ENCODE data around the gene EEFSEC. TPM values are rescaled to one million over a fixed set of nuclear protein-coding genes. Genes with fewer than 3 reads are reported as not detected.

EEFSEC gene
- total RNA-seq, 1 experiment from 2014 or later: 9.5 TPM

- Histone ChIP-seq H3K4me2 (ENCODE audit: insufficient read depth, insufficient read length, low read length) (no peak overlapping the region), H3K9me3 (ENCODE audit: control insufficient read depth, low read depth, low read length) (no peaks in the 10 kb centered on the region), H4K20me1 (ENCODE audit: control insufficient read depth, insufficient read depth, insufficient read length) (peaks cover 2% of the 10 kb centered on the region), H4K5ac (ENCODE audit: insufficient read length, low read depth, low read length) (no peak overlapping the region), H3K56ac (ENCODE audit: insufficient read length, low read depth, low read length) (no peak overlapping the region), H4K91ac (ENCODE audit: insufficient read length, low read depth, low read length) (no peak overlapping the region), H3K79me2 (ENCODE audit: insufficient read depth, low read length) (no peaks in the 10 kb centered on the region), H3K18ac (ENCODE audit: insufficient read length, low read depth, low read length) (no peak overlapping the region), H3K79me1 (ENCODE audit: insufficient read depth, low read depth, low read length, poor library complexity, severe bottlenecking) (no peaks in the 10 kb centered on the region), H2BK20ac (ENCODE audit: low read depth, low read length, poor library complexity, severe bottlenecking) (no peak overlapping the region), H3K4ac (ENCODE audit: low read depth, low read length) (no peak overlapping the region), H2BK120ac (ENCODE audit: low read depth, low read length, poor library complexity, severe bottlenecking) (no peak overlapping the region), H3K23me2 (ENCODE audit: insufficient read length, low read depth, low read length, poor library complexity, severe bottlenecking) (no peaks in the 10 kb centered on the region), H2BK5ac (ENCODE audit: insufficient read length, low read length) (no peak overlapping the region), H3K14ac (ENCODE audit: insufficient read depth, low read length) (no peak overlapping the region), H2BK15ac (ENCODE audit: low read depth, low read length) (no peak overlapping the region), H3K9ac (ENCODE audit: extremely low read depth, insufficient read length, low read length) (no peak overlapping the region), H3K23ac (ENCODE audit: insufficient read length, low read depth, low read length) (no peak overlapping the region), H2AFZ (ENCODE audit: low read length) (no peak overlapping the region), H3T11ph (ENCODE audit: low read length) (no peak overlapping the region), H2BK12ac (ENCODE audit: insufficient read length, low read depth, low read length) (no peak overlapping the region), H4K8ac (replicated peaks; ENCODE audit: insufficient read length, low read depth, low read length) (no peak overlapping the region), H3K27ac (ENCODE audit: insufficient read length, low read depth, low read length) (no peak overlapping the region), H3K27me3 (ENCODE audit: insufficient read depth, low read length) (no peaks in the 10 kb centered on the region; the same call in 1 of the 2 replicates), H2AK5ac (ENCODE audit: insufficient read length, low read length) (no peak overlapping the region), H3K4me1 (ENCODE audit: insufficient read depth, low read length) (no peaks in the 10 kb centered on the region)
- no peak for DNase-seq
- H3K4me3 Mint-ChIP-seq: no peak overlapping the region
- peaks cover 83% of the 10 kb centered on the region for H3K27me3 Mint-ChIP-seq (ENCODE audit: low read depth)
- peaks cover 5 to 12% of the 10 kb centered on the region in 2 experiments for H3K9me3 Mint-ChIP-seq
- no peak for TF ChIP-seq CTCF (conservative IDR thresholded peaks at IDR 0.05)
- WGBS (ENCODE audit: extremely low coverage, insufficient read length, low lambda C conversion rate): no CpG with 5 or more reads among the region's 3 CpGs
- H3K4me1 Mint-ChIP-seq: peaks cover 4 to 5% of the 10 kb centered on the region in 2 experiments
- no peak overlapping the region for H3K27ac Mint-ChIP-seq
- H3K36me3 Mint-ChIP-seq (ENCODE audit: insufficient read depth in 1 of 3, low read depth in 3 of 3): no peaks in the 10 kb centered on the region; a peak in 1 of 7 replicates
These were observed 294.3 kb downstream of the EEFSEC start for GRCh38 chr3:128447561-128448013.
